OCI-LY1 (cell line): ENCODE measurements around the gene COLQ.

Experiments used
- H2AFZ ChIP-seq: fragments of 200-600 bp; sonication (generic), shearing (Covaris generic); 2 replicates; pipeline ENCODE4 v1.6.0; 2014; ENCODE audit warnings: antibody characterized with exemption, mild to moderate bottlenecking, low read length
- H3F3A ChIP-seq: fragments of 200-600 bp; sonication (generic), shearing (Covaris generic); 2 replicates; pipeline ENCODE4 v1.6.0; 2014; ENCODE audit warnings: mild to moderate bottlenecking, antibody characterized with exemption, low read length, moderate library complexity; ENCODE audit not compliant: insufficient read depth
- H3K27ac ChIP-seq: fragments of 200-600 bp; sonication (generic); 2 replicates; pipeline ENCODE4 v1.5.1; 2014; ENCODE audit warnings: low read length, mixed run types, mild to moderate bottlenecking, low read depth; ENCODE audit not compliant: poor library complexity, severe bottlenecking
- H3K27me3 ChIP-seq: fragments of 200-600 bp; sonication (generic); 2 replicates; pipeline ENCODE4 v1.6.0; 2014; ENCODE audit warnings: antibody characterized with exemption, mild to moderate bottlenecking, low read length, moderate library complexity; ENCODE audit not compliant: insufficient read depth
- H3K36me3 ChIP-seq: fragments of 200-600 bp; sonication (generic); 2 replicates; pipeline ENCODE4 v1.6.1; 2014; ENCODE audit warnings: mild to moderate bottlenecking, antibody characterized with exemption, low read length, moderate library complexity, mixed read lengths; ENCODE audit not compliant: insufficient read depth
- H3K4me1 ChIP-seq: fragments of 200-600 bp; sonication (generic); 2 replicates; pipeline ENCODE4 v1.5.1; 2014; ENCODE audit warnings: mild to moderate bottlenecking, low read length, moderate library complexity; ENCODE audit not compliant: insufficient read depth, severe bottlenecking
- H3K4me2 ChIP-seq: fragments of 200-600 bp; sonication (generic), shearing (Covaris generic); 2 replicates; pipeline ENCODE4 v1.6.1; 2014; ENCODE audit warnings: low read length
- H3K4me3 ChIP-seq: fragments of 200-600 bp; sonication (generic); 2 replicates; pipeline ENCODE4 v1.5.1; 2014; ENCODE audit warnings: low read length, low read depth, mild to moderate bottlenecking, mixed read lengths; ENCODE audit not compliant: poor library complexity, severe bottlenecking
- H3K79me2 ChIP-seq: fragments of 200-600 bp; shearing (Covaris generic); 2 replicates; pipeline ENCODE4 v1.6.1; 2016; ENCODE audit warnings: mixed run types, low read length, mixed read lengths; ENCODE audit not compliant: insufficient read depth
- H3K9ac ChIP-seq: fragments of 200-600 bp; sonication (generic), shearing (Covaris generic); 2 replicates; pipeline ENCODE4 v1.6.1; 2014; ENCODE audit warnings: mild to moderate bottlenecking, low read length, mixed read lengths
- H3K9me2 ChIP-seq: fragments of 200-600 bp; sonication (generic), shearing (Covaris generic); 2 replicates; pipeline ENCODE4 v1.6.1; 2014; ENCODE audit warnings: low read depth, mild to moderate bottlenecking, low read length, mixed read lengths
- H3K9me3 ChIP-seq: fragments of 200-600 bp; shearing (Covaris generic); 2 replicates; pipeline ENCODE4 v1.6.1; 2014; ENCODE audit warnings: low read length, mixed read lengths
- H4K20me1 ChIP-seq: fragments of 200-600 bp; sonication (generic), shearing (Covaris generic); 2 replicates; pipeline ENCODE4 v1.6.0; 2016; ENCODE audit warnings: mild to moderate bottlenecking, low read length; ENCODE audit not compliant: insufficient read depth
- EZH2 ChIP-seq: fragments of 200-600 bp; sonication (generic), shearing (Covaris generic); IDR thresholded peaks from 2 replicates; pipeline ENCODE4 v1.8.0; 2017; ENCODE audit warnings: borderline replicate concordance, mixed run types, mild to moderate bottlenecking, antibody characterized with exemption, low read length, moderate library complexity, mixed read lengths
- TF ChIP-seq, protein P1 (sequence below): fragments of 200-600 bp; sonication (generic), shearing (Covaris generic); IDR thresholded peaks from 2 replicates; pipeline ENCODE4 v1.5.1; 2017; ENCODE audit warnings: mild to moderate bottlenecking, antibody characterized with exemption, low read length, moderate library complexity, mixed read lengths

COLQ gene

DNA sequence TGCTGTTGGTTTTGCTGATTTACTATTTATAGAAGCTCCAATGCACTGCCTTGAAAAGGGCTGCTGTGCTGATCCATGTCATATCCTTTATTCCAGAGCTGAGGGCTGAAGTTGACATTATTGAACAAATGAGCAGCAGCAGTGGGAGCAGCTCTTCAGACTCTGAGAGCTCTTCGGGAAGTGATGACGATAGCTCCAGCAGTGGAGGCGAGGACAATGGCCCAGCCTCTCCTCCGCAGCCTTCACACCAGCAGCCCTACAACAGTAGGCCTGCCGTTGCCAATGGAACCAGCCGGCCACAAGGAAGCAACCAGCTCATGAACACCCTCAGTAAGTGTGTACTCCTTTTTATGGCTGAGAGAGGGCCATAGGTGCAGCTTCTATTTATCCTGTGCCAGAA, 85.3 kb downstream of the COLQ start:
- TF ChIP-seq, protein P1, sequence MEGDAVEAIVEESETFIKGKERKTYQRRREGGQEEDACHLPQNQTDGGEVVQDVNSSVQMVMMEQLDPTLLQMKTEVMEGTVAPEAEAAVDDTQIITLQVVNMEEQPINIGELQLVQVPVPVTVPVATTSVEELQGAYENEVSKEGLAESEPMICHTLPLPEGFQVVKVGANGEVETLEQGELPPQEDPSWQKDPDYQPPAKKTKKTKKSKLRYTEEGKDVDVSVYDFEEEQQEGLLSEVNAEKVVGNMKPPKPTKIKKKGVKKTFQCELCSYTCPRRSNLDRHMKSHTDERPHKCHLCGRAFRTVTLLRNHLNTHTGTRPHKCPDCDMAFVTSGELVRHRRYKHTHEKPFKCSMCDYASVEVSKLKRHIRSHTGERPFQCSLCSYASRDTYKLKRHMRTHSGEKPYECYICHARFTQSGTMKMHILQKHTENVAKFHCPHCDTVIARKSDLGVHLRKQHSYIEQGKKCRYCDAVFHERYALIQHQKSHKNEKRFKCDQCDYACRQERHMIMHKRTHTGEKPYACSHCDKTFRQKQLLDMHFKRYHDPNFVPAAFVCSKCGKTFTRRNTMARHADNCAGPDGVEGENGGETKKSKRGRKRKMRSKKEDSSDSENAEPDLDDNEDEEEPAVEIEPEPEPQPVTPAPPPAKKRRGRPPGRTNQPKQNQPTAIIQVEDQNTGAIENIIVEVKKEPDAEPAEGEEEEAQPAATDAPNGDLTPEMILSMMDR, result no peak
- no peak for TF ChIP-seq EZH2
- H3K27me3 ChIP-seq, result no peaks in the 10 kb centered on the region
- H3K27ac ChIP-seq, result no peak overlapping the region
- no peak overlapping the region for H3K4me2 ChIP-seq
- H4K20me1 ChIP-seq, result no peaks in the 10 kb centered on the region
- H3K4me3 ChIP-seq, result no peak overlapping the region
- no peaks in the 10 kb centered on the region for H3K9me2 ChIP-seq
- no peaks in the 10 kb centered on the region; the same call in 1 of the 2 replicates for H3F3A ChIP-seq
- no peak overlapping the region for H3K9ac ChIP-seq
- no peaks in the 10 kb centered on the region for H3K9me3 ChIP-seq
- H3K4me1 ChIP-seq, result no peaks in the 10 kb centered on the region
- no peaks in the 10 kb centered on the region for H3K79me2 ChIP-seq
- H3K36me3 ChIP-seq, result peaks cover 90% of the 10 kb centered on the region
- H2AFZ ChIP-seq, result no peak overlapping the region

DNA sequence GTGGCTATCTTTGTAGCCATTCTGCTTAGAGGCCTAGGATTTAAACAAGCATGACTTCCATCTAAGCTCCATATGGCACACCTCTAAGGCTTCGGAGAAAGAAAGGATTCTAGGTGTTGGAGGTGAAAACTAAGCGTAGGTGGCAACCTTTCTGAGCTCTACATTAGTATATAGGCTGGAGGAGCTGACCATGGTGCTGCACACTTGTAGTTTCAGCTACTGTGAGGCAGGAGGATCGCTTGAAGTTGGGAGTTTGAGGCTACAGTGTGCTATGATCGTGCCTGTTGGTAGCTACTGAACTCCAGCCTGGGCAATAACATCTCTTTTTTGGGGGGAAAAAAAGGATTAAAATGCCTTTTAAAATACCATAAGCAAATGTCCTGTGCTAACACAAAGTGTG, 86.8 kb downstream of the COLQ start:
- H3K9ac ChIP-seq, result no peak overlapping the region
- H2AFZ ChIP-seq, result no peak overlapping the region
- H3F3A ChIP-seq, result no peaks in the 10 kb centered on the region; the same call in 1 of the 2 replicates
- no peaks in the 10 kb centered on the region for H3K9me3 ChIP-seq
- no peak overlapping the region for H3K4me3 ChIP-seq
- no peak overlapping the region for H3K4me2 ChIP-seq
- H3K27ac ChIP-seq, result no peak overlapping the region
- no peaks in the 10 kb centered on the region for H3K27me3 ChIP-seq
- H3K36me3 ChIP-seq, result peaks cover 78% of the 10 kb centered on the region
- H3K4me1 ChIP-seq, result no peaks in the 10 kb centered on the region
- TF ChIP-seq EZH2, result no peak
- TF ChIP-seq, protein P1, result no peak
- 0 out of 2 replicates have a peak, but pooled peaks cover 1% of the 10 kb centered on the region for H3K79me2 ChIP-seq
- H3K9me2 ChIP-seq, result no peaks in the 10 kb centered on the region
- no peaks in the 10 kb centered on the region for H4K20me1 ChIP-seq

DNA sequence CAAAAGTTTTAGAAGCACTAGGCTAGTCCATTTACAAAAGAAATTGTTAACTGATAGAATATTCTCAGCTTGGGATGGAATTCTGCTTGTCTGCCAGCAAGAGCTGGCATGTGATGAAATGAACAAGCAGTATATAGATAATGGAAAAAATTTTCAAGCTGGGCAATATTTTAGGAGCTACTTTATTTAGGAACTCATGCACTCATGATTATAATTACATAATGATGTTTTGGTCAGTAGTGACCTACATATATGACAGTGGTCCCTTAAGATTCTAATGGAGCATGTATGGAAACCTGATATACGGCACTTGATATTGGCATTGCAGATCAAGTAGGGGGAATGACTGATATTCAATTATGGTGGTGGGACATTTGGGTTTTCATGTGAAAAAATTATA, 88.0 kb downstream of the COLQ start:
- no peaks in the 10 kb centered on the region; the same call in 1 of the 2 replicates for H3F3A ChIP-seq
- no peak overlapping the region for H3K4me2 ChIP-seq
- peaks cover 12% of the 10 kb centered on the region for H3K79me2 ChIP-seq
- H3K27ac ChIP-seq, result no peak overlapping the region
- peaks cover 66% of the 10 kb centered on the region for H3K36me3 ChIP-seq
- H2AFZ ChIP-seq, result no peak overlapping the region
- peaks cover 11% of the 10 kb centered on the region for H3K4me1 ChIP-seq
- H3K9ac ChIP-seq, result no peak overlapping the region
- H3K9me2 ChIP-seq, result no peaks in the 10 kb centered on the region
- TF ChIP-seq, protein P1, result no peak
- no peak overlapping the region for H3K4me3 ChIP-seq
- H3K9me3 ChIP-seq, result no peaks in the 10 kb centered on the region
- H3K27me3 ChIP-seq, result no peaks in the 10 kb centered on the region
- H4K20me1 ChIP-seq, result no peaks in the 10 kb centered on the region
